SK-N-SH (cell line): ENCODE results near the gene CD3D.

ENCODE experiments used
- CTCF ChIP-seq: fragments of 200-600 bp; sonication (generic); IDR thresholded peaks from 2 replicates; pipeline ENCODE4 v1.6.1; 2017; ENCODE audit warnings: antibody characterized with exemption, mild to moderate bottlenecking, moderate library complexity
- FOXJ3 ChIP-seq: sonication (generic); formaldehyde crosslinking; IDR thresholded peaks from 2 replicates; pipeline ENCODE4 v1.5.1; 2020; ENCODE audit warnings: mild to moderate bottlenecking, missing genetic modification reagents
- FOXM1 ChIP-seq: IDR thresholded peaks from 2 replicates; pipeline ENCODE4 v1.4.0; 2012; ENCODE audit warnings: low read depth, mild to moderate bottlenecking
- GABPA ChIP-seq: IDR thresholded peaks from 2 replicates; pipeline ENCODE4 v1.4.0; 2012; ENCODE audit warnings: low read depth, mild to moderate bottlenecking
- MEF2A ChIP-seq: IDR thresholded peaks from 2 replicates; pipeline ENCODE4 v1.4.0; 2012; ENCODE audit warnings: low read depth, borderline replicate concordance
- NRF1 ChIP-seq: IDR thresholded peaks from 2 replicates; pipeline ENCODE4 v1.6.1; 2012; ENCODE audit warnings: low read depth, mild to moderate bottlenecking, low read length
- POLR2AphosphoS5 ChIP-seq: IDR thresholded peaks from 2 replicates; pipeline ENCODE4 v1.6.1; 2012; ENCODE audit warnings: low read depth, low read length
- REST ChIP-seq: IDR thresholded peaks from 2 replicates; pipeline ENCODE4 v1.6.1; 2012; ENCODE audit warnings: mild to moderate bottlenecking, low read depth, low read length, moderate library complexity
- RFX5 ChIP-seq: IDR thresholded peaks from 2 replicates; pipeline ENCODE4 v1.6.1; 2012; ENCODE audit warnings: mild to moderate bottlenecking, improper control_type of control experiment, low read length
- SIN3A ChIP-seq: IDR thresholded peaks from 2 replicates; pipeline ENCODE4 v1.6.1; 2012; ENCODE audit warnings: low read depth, mild to moderate bottlenecking, low read length, moderate library complexity, borderline replicate concordance
- SMC3 ChIP-seq: IDR thresholded peaks from 2 replicates; pipeline ENCODE4 v1.6.1; 2012; ENCODE audit warnings: low read depth, low read length, improper control_type of control experiment
- TAF1 ChIP-seq: IDR thresholded peaks from 2 replicates; pipeline ENCODE4 v1.6.1; 2012; ENCODE audit warnings: low read depth, mild to moderate bottlenecking, low read length, moderate library complexity, borderline replicate concordance
- TEAD4 ChIP-seq: IDR thresholded peaks from 2 replicates; pipeline ENCODE4 v1.4.0; 2012; ENCODE audit warnings: mild to moderate bottlenecking, borderline replicate concordance; ENCODE audit not compliant: insufficient read depth
- USF2 ChIP-seq: fragments of 150-350 bp; IDR thresholded peaks from 2 replicates; pipeline ENCODE4 v1.6.1; 2017; ENCODE audit warnings: antibody characterized with exemption, low read length, low read depth, borderline replicate concordance

- TF ChIP-seq SMC3 (no peak), FOXJ3 (CRISPR knock-in tag) (no peak), CTCF (no peak), POLR2AphosphoS5 (no peak), SIN3A (no peak), USF2 (no peak), MEF2A (no peak), GABPA (no peak), TEAD4 (no peak), RFX5 (no peak), TAF1 (no peak), REST (no peak), FOXM1 (no peak), NRF1 (no peak)
These were observed 40.4 kb upstream of the CD3D start for GRCh38 chr11:118382954-118383353.
